ENCODE data around the gene NINJ1.

GRCh38 chr9:93110311-93110855 is 23.7 kb downstream of the NINJ1 start:
- TF ChIP-seq POLR2A (IDR thresholded peaks at IDR 0.05; ENCODE audit: low read depth, low read length) (no peak), CTCF (conservative IDR thresholded peaks at IDR 0.05; ENCODE audit: low read depth, low read length) (no peak), ELK1 (IDR thresholded peaks at IDR 0.05; ENCODE audit: borderline replicate concordance, low read depth, low read length) (no peak), MAZ (IDR thresholded peaks at IDR 0.05; ENCODE audit: borderline replicate concordance, low read depth, low read length) (no peak), RCOR1 (IDR thresholded peaks at IDR 0.05; ENCODE audit: insufficient replicate concordance, low read length) (no peak), RAD21 (IDR thresholded peaks at IDR 0.05; ENCODE audit: low read length) (no peak), RFX5 (IDR thresholded peaks at IDR 0.05; ENCODE audit: low read depth, low read length) (no peak), MAFK (IDR thresholded peaks at IDR 0.05; ENCODE audit: low read depth, low read length) (no peak), CEBPB (IDR thresholded peaks at IDR 0.05; ENCODE audit: low read depth, low read length) (no peak), MXI1 (IDR thresholded peaks at IDR 0.05; ENCODE audit: borderline replicate concordance, low read depth, low read length) (no peak), USF2 (IDR thresholded peaks at IDR 0.05; ENCODE audit: low read depth, low read length) (no peak)
